NCI-H82 (cell line): Measurements from ENCODE around the gene TEAD3.

Experiments used
- DNase-seq: peaks from one replicate; lab custom pipeline; 2025; lab: John Stamatoyannopoulos, UW

TEAD3 gene

GRCh38 chr6:35475573-35475972 is 21.3 kb downstream of the TEAD3 start:
- DNase-seq = no peak

DNA sequence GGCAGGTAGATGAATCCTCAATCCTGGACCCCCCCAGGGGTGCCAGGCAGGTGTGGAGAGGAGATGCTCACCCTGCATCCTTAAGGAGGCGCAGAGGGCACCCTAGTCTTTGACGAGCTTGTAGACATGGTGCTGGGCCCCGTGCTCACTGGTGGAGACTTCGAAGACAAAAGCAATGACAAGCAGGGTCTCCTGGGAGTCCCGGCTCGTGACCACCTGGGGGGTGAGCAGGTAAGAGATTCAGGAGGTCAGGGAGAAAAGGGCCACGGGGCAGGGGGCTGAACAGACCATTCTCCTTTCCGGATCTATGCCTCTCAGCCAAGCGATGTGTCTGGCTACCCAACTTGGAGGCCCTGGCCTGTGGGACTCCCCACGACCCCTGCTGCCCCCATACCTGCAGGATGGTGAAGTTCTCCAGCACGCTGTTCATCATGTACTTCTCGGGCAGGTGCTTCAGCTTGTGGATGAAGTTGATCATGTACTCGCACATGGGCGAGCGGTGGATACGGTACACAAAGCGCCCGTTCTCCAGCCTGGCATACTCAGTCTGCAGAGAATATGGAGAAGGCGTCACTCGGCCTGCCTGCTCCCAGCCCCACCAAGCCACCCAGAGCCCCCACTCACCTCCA is 21.8 kb downstream of the TEAD3 start:
- peak; percentile 65 for DNase-seq

GRCh38 chr6:35474131-35474941 is 22.5 kb downstream of the TEAD3 start:
- peak; percentile 77 for DNase-seq

GRCh38 chr6:35473850-35474130 is 23.1 kb downstream of the TEAD3 start:
- DNase-seq = peak; percentile 77

GRCh38 chr6:35473075-35473849 is 23.6 kb downstream of the TEAD3 start:
- DNase-seq = peak; percentile 52

DNA sequence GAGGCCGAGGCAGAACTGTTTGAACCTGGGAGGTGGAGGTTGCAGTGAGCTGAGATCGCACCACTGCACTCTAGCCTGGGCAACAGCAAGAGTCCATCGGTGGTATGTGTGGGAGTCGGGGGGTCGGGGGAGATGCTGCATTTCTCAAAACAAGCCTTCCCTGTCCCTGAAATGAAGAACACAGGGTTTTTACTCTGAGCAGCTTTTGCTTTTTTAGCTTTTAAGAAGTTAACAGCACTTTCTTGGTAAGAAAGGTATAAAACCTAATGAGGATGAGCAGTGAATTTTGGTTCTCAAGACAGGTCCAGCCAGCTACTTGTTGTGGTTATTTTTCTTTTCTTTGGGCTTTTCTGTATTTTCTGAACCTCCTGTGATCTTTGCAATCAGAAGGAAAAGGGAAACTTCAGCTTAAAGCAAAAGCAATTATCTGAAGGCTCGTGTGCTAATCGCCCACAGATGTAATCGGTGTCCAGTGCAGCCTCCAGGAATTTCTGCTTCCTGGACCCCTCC is 25.0 kb downstream of the TEAD3 start:
- DNase-seq = no peak

DNA sequence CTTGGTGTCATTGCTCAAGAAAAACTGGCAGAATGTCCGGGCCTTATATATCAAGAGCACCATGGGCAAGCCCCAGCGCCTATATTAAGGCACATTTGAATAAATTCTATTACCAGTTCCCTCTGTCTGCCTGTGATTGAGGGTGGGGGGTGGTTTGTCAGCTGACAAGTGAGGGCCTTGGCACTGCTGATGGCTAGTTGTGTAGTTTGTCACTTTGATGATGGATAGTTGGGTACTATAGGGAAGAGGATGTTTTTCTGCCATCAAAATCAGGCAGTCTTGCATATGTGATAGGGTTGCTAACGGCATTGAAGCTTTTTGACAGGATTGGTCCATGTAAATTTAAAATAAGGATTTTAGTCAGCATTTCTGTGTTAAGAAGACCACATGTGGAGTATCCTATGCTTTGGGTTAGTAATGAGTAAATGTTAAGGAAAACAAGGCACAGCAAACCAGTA is 26.2 kb downstream of the TEAD3 start:
- no peak for DNase-seq

GRCh38 chr6:35469751-35470662 is 26.9 kb downstream of the TEAD3 start:
- DNase-seq = peak; percentile 75

DNA sequence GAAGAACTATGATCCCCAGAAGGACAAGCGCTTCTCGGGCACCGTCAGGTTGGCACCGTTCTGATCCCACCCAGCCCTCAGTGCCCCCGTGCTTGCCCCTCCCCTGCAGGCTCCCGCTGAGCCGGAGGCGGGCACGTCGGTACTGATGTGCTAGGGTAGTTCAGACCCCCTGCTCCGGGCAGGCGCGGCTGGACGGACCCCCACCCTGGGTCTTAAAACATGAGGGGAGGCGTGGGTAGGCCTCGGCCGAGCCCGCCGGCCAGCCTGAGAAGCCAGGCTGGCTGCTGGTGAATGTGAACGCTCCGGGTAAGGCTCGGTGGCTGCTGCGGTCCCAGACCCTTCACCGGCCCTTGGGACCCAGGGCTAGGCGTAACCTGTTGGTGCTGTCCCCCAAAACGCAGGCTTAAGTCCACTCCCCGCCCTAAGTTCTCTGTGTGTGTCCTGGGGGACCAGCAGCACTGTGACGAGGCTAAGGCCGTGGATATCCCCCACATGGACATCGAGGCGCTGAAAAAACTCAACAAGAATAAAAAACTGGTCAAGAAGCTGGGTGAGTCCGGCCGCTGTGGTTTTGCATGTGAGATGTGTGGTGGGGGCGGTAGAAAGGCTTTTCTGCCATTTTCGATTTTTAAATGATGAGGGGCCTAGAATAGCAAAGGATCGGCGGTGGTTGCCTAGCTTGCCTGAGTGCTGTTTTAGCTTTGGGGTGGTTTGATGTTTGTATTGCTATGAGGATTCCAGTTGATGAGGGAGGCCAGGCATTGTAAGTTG is 27.7 kb downstream of the TEAD3 start:
- peak; percentile 63 for DNase-seq

DNA sequence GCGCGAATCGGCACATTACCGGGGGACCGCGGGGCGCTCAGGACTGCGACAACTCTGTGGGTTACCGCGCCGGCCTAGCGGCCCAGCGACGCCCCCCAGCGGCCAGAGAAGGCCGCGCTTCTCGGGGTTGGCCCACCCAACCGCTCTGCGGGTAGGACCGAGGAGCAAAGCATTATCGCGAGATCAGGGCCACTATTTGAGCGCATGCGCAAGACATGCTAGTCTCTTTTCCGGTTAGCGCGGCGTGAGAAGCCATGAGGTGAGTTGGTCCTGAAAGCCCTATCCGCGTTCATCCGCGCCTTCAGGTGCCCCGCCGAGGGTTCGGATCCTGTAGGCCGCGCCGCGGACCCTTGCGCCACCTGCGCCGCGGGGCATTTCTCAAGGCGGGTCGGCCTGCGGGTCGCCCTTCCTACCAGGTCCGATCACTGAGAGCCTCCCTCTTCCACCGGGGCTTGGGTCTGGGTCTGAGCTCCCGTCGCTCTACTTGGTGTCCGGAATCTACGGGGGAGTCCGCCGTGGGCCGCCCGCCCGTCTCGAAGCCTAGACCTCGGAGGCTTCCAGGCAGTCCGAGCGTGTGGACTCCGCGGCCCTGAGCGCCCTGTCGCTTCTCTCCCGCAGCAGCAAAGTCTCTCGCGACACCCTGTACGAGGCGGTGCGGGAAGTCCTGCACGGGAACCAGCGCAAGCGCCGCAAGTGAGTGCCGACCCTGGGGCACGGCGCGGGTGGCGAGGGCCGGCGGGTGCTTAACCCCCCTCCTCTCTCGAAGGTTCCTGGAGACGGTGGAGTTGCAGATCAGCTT is 28.5 kb downstream of the TEAD3 start, which contains the start of gene RPL10A:
TSS of gene RPL10A (plus strand) at position 221 of the 799 bp plus-strand sequence. CDS start at position 255, 34 bp downstream.
- DNase-seq = peak; percentile 99

DNA sequence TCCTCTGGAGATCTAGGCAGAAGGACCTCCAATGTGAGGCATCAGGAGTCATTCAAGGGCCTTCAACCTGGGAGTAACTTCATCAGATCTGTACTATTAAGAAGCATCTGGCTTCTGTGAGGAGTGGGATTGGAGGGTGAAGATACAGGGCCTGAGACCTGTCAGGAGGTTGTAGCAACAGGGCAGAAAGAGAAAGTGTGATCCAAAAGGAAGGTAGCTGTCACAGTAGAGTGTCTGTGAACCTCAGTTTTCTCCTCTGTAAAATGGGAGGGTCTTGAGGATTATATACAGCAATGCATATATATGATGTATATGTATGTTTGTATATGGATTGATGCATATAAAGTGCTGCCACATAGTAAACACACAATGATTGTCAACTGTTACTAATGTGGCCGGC is 31.2 kb downstream of the TEAD3 start:
- no peak for DNase-seq

DNA sequence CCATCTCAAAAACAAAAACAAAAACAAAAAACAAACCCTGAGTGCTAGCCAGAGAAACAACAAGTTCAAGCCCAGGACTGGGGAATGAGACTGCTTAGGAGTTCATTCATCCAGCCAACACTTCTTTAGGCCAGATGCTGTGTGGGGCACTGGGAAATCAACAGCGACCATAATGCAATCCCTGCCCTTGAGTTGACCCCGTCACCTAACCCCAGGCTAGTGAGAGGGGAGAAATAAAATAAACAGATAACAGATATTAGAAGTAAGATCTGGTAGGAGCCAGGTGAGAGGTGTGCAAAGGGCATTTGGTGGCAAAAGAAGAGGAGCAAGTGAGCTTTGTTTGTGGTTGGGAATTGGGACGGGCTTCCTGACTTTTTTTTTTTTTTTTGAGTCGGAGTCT is 33.6 kb downstream of the TEAD3 start:
- no peak for DNase-seq

- DNase-seq = no peak
These were observed 35.6 kb downstream of the TEAD3 start for GRCh38 chr6:35461270-35461669.

DNA sequence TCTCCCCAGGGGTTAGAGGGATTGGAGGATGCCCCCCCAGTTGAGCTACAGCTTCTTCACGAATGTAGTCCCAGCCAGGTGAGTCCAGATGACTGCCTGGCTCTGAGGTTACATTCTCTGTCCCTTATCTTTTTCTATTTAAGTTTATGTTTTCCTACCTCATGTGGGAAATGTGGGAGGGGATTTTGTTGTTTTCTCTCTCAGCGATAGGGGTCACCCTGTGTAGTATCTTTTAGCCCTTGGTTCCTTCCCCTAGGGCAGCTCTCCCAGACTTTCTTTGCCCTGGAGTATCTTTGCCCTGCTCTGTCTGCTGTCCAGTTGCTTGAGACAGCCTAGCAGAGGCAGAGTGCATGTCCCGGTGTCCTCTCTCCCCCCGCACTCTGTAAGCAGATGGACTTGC is 39.0 kb downstream of the TEAD3 start:
- no peak for DNase-seq

GRCh38 chr6:35454391-35455110 is 42.3 kb downstream of the TEAD3 start:
- no peak for DNase-seq

- DNase-seq = no peak
These were observed 43.6 kb downstream of the TEAD3 start for GRCh38 chr6:35453236-35453635.

GRCh38 chr6:35452183-35453090 is 44.4 kb downstream of the TEAD3 start, which contains the start of gene FANCE:
Gene FANCE, plus strand, starts transcription at chr6:35452338. Its CDS starts 208 bp downstream, at chr6:35452546.
- DNase-seq = peak; percentile 97
